GM12878 (cell line): ENCODE measurements around the gene UBXN10. TPM values are rescaled to one million over a fixed set of nuclear protein-coding genes. Genes with fewer than 3 reads are reported as not detected.

Source experiments
- BHLHE40 ChIP-seq, 2 experiments: fragments of 450-650 bp in 1 of 2; IDR thresholded peaks; 2 replicates each; pipeline ENCODE4 v1.6.1; 2011 to 2017; ENCODE audit warnings: low read depth in 2 of 2, borderline replicate concordance in 1 of 2, improper control_type of control experiment in 1 of 2, low read length in 1 of 2, mild to moderate bottlenecking in 1 of 2
- CEBPZ ChIP-seq: fragments of 150-350 bp; IDR thresholded peaks from 2 replicates; pipeline ENCODE4 v1.6.1; 2016; ENCODE audit warnings: low read depth, low read length
- FOXK2 ChIP-seq: fragments of 450-650 bp; IDR thresholded peaks from 2 replicates; pipeline ENCODE4 v1.6.1; 2017; ENCODE audit warnings: mild to moderate bottlenecking, moderate library complexity
- IKZF1 ChIP-seq: fragments of 450-650 bp; conservative IDR thresholded peaks from 2 replicates; pipeline ENCODE4 v1.6.1; 2017; ENCODE audit warnings: antibody characterized with exemption, mild to moderate bottlenecking
- MTA2 ChIP-seq: fragments of 450-650 bp; IDR thresholded peaks from 2 replicates; pipeline ENCODE4 v1.6.1; 2016; ENCODE audit warnings: low read depth, mild to moderate bottlenecking, moderate library complexity
- PAX5 ChIP-seq: IDR thresholded peaks from 2 replicates; pipeline ENCODE4 v1.6.1; 2011; ENCODE audit warnings: low read depth, low read length, borderline replicate concordance
- SMAD5 ChIP-seq: IDR thresholded peaks from 2 replicates; pipeline ENCODE4 v1.6.1; 2016; ENCODE audit warnings: antibody characterized with exemption, low read depth
- SREBF1 ChIP-seq: IDR thresholded peaks from 2 replicates; pipeline ENCODE4 v1.6.1; 2012; ENCODE audit warnings: mild to moderate bottlenecking, low read length
- TCF3 ChIP-seq: IDR thresholded peaks from 2 replicates; pipeline ENCODE4 v1.6.1; 2012; ENCODE audit warnings: low read depth, mild to moderate bottlenecking, low read length, borderline replicate concordance; ENCODE audit not compliant: insufficient read depth
- ZNF207 ChIP-seq: fragments of 450-650 bp; IDR thresholded peaks from 2 replicates; pipeline ENCODE4 v1.6.1; 2014; ENCODE audit warnings: antibody characterized with exemption, mild to moderate bottlenecking, borderline replicate concordance
- polyA plus RNA-seq, 11 experiments: library from polyadenylated mRNA; depleted of rRNA in 4 of 11; unstranded in 6 of 11; stranded (reverse) in 5 of 11; fragments of >200 nt; fragmentation: Nextera tagmentation in 4 of 11; fragmentation: Illumina TruSeq in 1 of 11; extraction: Ambion mirVana in 4 of 11; extraction: Trizol in 1 of 11; gene quantifications; 1 replicate in 1 of 11; 2 replicates in 10 of 11; pipeline versions ENCODE4 v1.2.1 to v1.2.3, GENCODE V29; 2011 to 2016; ENCODE audit warnings: inconsistent platforms in 2 of 11, missing spikeins in 2 of 11, low read depth in 1 of 11
- total RNA-seq, 4 experiments: library from RNA; depleted of rRNA in 3 of 4; stranded (reverse); fragments of >200 nt in 3 of 4; fragmentation: Illumina TruSeq in 1 of 4; extraction: Trizol in 1 of 4; gene quantifications; 2 replicates each; pipeline versions ENCODE4 v1.2.1 to v1.2.3, GENCODE V29; 2013 to 2021
- TF ChIP-seq, protein P1 (sequence below): fragments of 450-650 bp; IDR thresholded peaks from 2 replicates; pipeline ENCODE4 v1.6.1; 2017; ENCODE audit warnings: antibody characterized with exemption, mild to moderate bottlenecking, moderate library complexity

UBXN10 gene
- total and polyA plus RNA-seq, 10 of the 15 experiments (the other 5 are each of a cell fraction or from before 2014, with no cell fraction given) = 0.03 to 0.15 (median 0.06) TPM; not detected in 7

GRCh38 chr1:20150326-20150705 is 35.6 kb upstream of the UBXN10 start (continued):
- TF ChIP-seq BHLHE40 (IDR thresholded peaks at IDR 0.05; ENCODE audit: borderline replicate concordance in 1 of 2, low read depth in 2 of 2, low read length in 1 of 2) (no peak), FOXK2 (no peak), SREBF1 (no peak), MTA2 (no peak), SMAD5 (no peak), TCF3 (no peak), IKZF1 (no peak), CEBPZ (no peak), ZNF207 (no peak), PAX5 (no peak)
- TF ChIP-seq, protein P1, sequence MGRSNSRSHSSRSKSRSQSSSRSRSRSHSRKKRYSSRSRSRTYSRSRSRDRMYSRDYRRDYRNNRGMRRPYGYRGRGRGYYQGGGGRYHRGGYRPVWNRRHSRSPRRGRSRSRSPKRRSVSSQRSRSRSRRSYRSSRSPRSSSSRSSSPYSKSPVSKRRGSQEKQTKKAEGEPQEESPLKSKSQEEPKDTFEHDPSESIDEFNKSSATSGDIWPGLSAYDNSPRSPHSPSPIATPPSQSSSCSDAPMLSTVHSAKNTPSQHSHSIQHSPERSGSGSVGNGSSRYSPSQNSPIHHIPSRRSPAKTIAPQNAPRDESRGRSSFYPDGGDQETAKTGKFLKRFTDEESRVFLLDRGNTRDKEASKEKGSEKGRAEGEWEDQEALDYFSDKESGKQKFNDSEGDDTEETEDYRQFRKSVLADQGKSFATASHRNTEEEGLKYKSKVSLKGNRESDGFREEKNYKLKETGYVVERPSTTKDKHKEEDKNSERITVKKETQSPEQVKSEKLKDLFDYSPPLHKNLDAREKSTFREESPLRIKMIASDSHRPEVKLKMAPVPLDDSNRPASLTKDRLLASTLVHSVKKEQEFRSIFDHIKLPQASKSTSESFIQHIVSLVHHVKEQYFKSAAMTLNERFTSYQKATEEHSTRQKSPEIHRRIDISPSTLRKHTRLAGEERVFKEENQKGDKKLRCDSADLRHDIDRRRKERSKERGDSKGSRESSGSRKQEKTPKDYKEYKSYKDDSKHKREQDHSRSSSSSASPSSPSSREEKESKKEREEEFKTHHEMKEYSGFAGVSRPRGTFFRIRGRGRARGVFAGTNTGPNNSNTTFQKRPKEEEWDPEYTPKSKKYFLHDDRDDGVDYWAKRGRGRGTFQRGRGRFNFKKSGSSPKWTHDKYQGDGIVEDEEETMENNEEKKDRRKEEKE = no peak
